HG03045 (cell line): Measurements from ENCODE around the gene ATP6V1G2.
"Not testable (repeated sequence)": the region's sequence is repeated elsewhere in the genome, so short reads cannot be mapped to it uniquely, and the experiment has no call there.

Source experiments
- ATAC-seq: cut with Tn5 transposase; IDR thresholded peaks from one replicate; pipeline ENCODE4 v1.9.1; 2021; ENCODE audit warnings: mild to moderate bottlenecking, moderate library complexity; ENCODE audit not compliant: unreplicated experiment

The ATP6V1G2 gene

GRCh38 chr6:31530659-31531058 is 15.7 kb downstream of the ATP6V1G2 start:
- no peak for ATAC-seq

GRCh38 chr6:31529329-31530150 is 16.9 kb downstream of the ATP6V1G2 start:
- ATAC-seq = no peak

GRCh38 chr6:31528821-31529328 is 17.5 kb downstream of the ATP6V1G2 start, which contains the start of gene MCCD1:
Gene MCCD1, plus strand, starts transcription at chr6:31528962. Its CDS starts 53 bp downstream, at chr6:31529015.
- ATAC-seq = no peak

- no peak for ATAC-seq
Observed at GRCh38 chr6:31528307-31528777, 18.1 kb downstream of the ATP6V1G2 start.

GRCh38 chr6:31525932-31526591 is 20.3 kb downstream of the ATP6V1G2 start:
- no peak for ATAC-seq

- ATAC-seq = no peak
Observed at GRCh38 chr6:31525553-31525931, 20.9 kb downstream of the ATP6V1G2 start.

GRCh38 chr6:31521835-31522234 is 24.6 kb downstream of the ATP6V1G2 start:
- no peak for ATAC-seq

- no peak for ATAC-seq
Observed at GRCh38 chr6:31513456-31514165, 32.8 kb downstream of the ATP6V1G2 start.

- ATAC-seq = no peak
Observed at GRCh38 chr6:31510007-31510406, 36.4 kb downstream of the ATP6V1G2 start.

- not testable (repeated sequence) for ATAC-seq
Observed at GRCh38 chr6:31509036-31509435, 37.4 kb downstream of the ATP6V1G2 start.

GRCh38 chr6:31502586-31502985 is 43.8 kb downstream of the ATP6V1G2 start:
- ATAC-seq = no peak

GRCh38 chr6:31499648-31500047 is 46.8 kb downstream of the ATP6V1G2 start:
- ATAC-seq = not testable (repeated sequence)

- no peak for ATAC-seq
Observed at GRCh38 chr6:31498748-31499147, 47.7 kb downstream of the ATP6V1G2 start.

- ATAC-seq = peak; percentile 54
Observed at GRCh38 chr6:31497531-31498476, 48.6 kb downstream of the ATP6V1G2 start, which contains the start of gene MICB. Gene MICB, plus strand, starts transcription at chr6:31498145. Its CDS starts 49 bp downstream, at chr6:31498194.

GRCh38 chr6:31496826-31497225 is 49.6 kb downstream of the ATP6V1G2 start:
- ATAC-seq = not testable (repeated sequence)

- no peak for ATAC-seq
Observed at GRCh38 chr6:31495580-31495979, 50.8 kb downstream of the ATP6V1G2 start.
